Fibroblast of skin of left quadriceps (primary cell): ENCODE results near the gene MAD1L1.
A peak's percentile ranks its signal among the peaks of the same experiment; 100 is the strongest.

ENCODE experiments used
- DNase-seq, 2 experiments: peaks; one replicate each; pipeline ENCODE4 v3.0.0-alpha.2; 2013; ENCODE audit warnings: low read depth in 2 of 2

Gene MAD1L1

GRCh38 chr7:2258661-2259365, 26.1 kb upstream of the MAD1L1 start:
- no peak for DNase-seq

- DNase-seq: no peak
Observed at GRCh38 chr7:2257651-2258050, 24.9 kb upstream of the MAD1L1 start.

- no peak for DNase-seq
Observed at GRCh38 chr7:2257046-2257551, 24.4 kb upstream of the MAD1L1 start.

GRCh38 chr7:2256306-2257045, 23.7 kb upstream of the MAD1L1 start:
- no peak for DNase-seq

GRCh38 chr7:2255145-2256139, 22.7 kb upstream of the MAD1L1 start:
- no peak for DNase-seq

GRCh38 chr7:2254429-2255144, 21.8 kb upstream of the MAD1L1 start:
- DNase-seq: no peak

GRCh38 chr7:2253525-2254244, 20.9 kb upstream of the MAD1L1 start:
- no peak for DNase-seq

GRCh38 chr7:2253021-2253420, 20.3 kb upstream of the MAD1L1 start:
- DNase-seq: no peak

GRCh38 chr7:2251841-2252771, 19.4 kb upstream of the MAD1L1 start:
- DNase-seq: no peak

GRCh38 chr7:2251381-2251780, 18.6 kb upstream of the MAD1L1 start:
- no peak for DNase-seq

GRCh38 chr7:2249744-2250323, 17.1 kb upstream of the MAD1L1 start:
- DNase-seq: no peak

- peak; percentile 85 to 87 for DNase-seq
Observed at GRCh38 chr7:2248984-2249694, 16.4 kb upstream of the MAD1L1 start.

GRCh38 chr7:2247141-2247995, 14.6 kb upstream of the MAD1L1 start:
- DNase-seq: no peak

- DNase-seq: no peak
Observed at GRCh38 chr7:2245883-2246675, 13.3 kb upstream of the MAD1L1 start.

GRCh38 chr7:2244404-2244995, 11.8 kb upstream of the MAD1L1 start:
- no peak for DNase-seq

GRCh38 chr7:2243458-2243857, 10.7 kb upstream of the MAD1L1 start:
- no peak for DNase-seq
